H4 (cell line): ENCODE results near the gene POU4F3. TPM values are rescaled to one million over a fixed set of nuclear protein-coding genes. Genes with fewer than 3 reads are reported as not detected.

Source experiments
- total RNA-seq: library from RNA; depleted of rRNA; stranded (reverse); fragments of >200 nt; shearing (Covaris generic); gene quantifications from 2 replicates; pipeline ENCODE4 v1.2.3, GENCODE V29; 2014; rRNA removed

Gene POU4F3
- total RNA-seq, 1 experiment from 2014 or later: not detected

Other genes with a start within 250 kb of the POU4F3 start
- gene PLAC8L1, start 233.3 kb upstream of the POU4F3 start, total RNA-seq: not detected in 2 replicates
- 70.6 and 86.0 TPM in 2 replicates for gene LARS1, start 156.2 kb upstream of the POU4F3 start, total RNA-seq
- 11.4 and 15.7 TPM in 2 replicates for gene RBM27, start 135.2 kb upstream of the POU4F3 start, total RNA-seq
- 32.9 and 59.6 TPM in 2 replicates for gene TCERG1, start 108.5 kb downstream of the POU4F3 start, total RNA-seq
- not detected in 2 replicates for gene GPR151, start 177.4 kb downstream of the POU4F3 start, total RNA-seq